H1 (cell line): ENCODE results near the gene NSG2. TPM values are rescaled to one million over a fixed set of nuclear protein-coding genes. Genes with fewer than 3 reads are reported as not detected.

Experiments used
- CTCF ChIA-PET: fragments of 300-600 bp; sonication (Branson Sonifier 250); formaldehyde crosslinking; loops from one replicate; lab custom pipeline; 2021; ENCODE audit not compliant: partially characterized antibody; lab: Charles Lee
- POLR2A ChIA-PET: fragments of 300-600 bp; sonication (Branson Sonifier 250); formaldehyde crosslinking; loops from one replicate; lab custom pipeline; 2021; ENCODE audit warnings: inconsistent platforms; ENCODE audit not compliant: partially characterized antibody; lab: Charles Lee
- DNase-seq, 2 experiments: peaks; one replicate each; pipeline versions ENCODE4 v3.0.0 to v3.0.0-alpha.2; 2010 to 2022; ENCODE audit warnings: low spot score in 2 of 2, low read depth in 1 of 2, mixed read lengths in 1 of 2
- FAIRE-seq: peaks from 2 replicates; lab custom pipeline; 2011; peaks lifted over from hg19 to GRCh38; lab: Jason Lieb, UNC
- H2AFZ ChIP-seq: 2 replicates; pipeline ENCODE4 v1.8.1; 2012; ENCODE audit warnings: low read length, inconsistent platforms
- H2AK5ac ChIP-seq: 2 replicates; pipeline ENCODE4 v1.6.1; 2013; ENCODE audit warnings: low read depth, low read length
- H2BK120ac ChIP-seq: replicated peaks from 2 replicates; pipeline ENCODE3; 2013; ENCODE audit warnings: low read depth, low read length, inconsistent platforms
- H2BK12ac ChIP-seq: 2 replicates; pipeline ENCODE4 v1.6.1; 2013; ENCODE audit warnings: low read depth, low read length
- H2BK15ac ChIP-seq: 2 replicates; pipeline ENCODE4 v1.6.1; 2013; ENCODE audit warnings: low read length
- H2BK20ac ChIP-seq: 2 replicates; pipeline ENCODE4 v1.6.1; 2013; ENCODE audit warnings: low read length
- H2BK5ac ChIP-seq: 2 replicates; pipeline ENCODE4 v1.6.1; 2013; ENCODE audit warnings: low read depth, low read length
- H3K14ac ChIP-seq: 2 replicates; pipeline ENCODE4 v1.6.1; 2013; ENCODE audit warnings: inconsistent platforms; ENCODE audit not compliant: insufficient read length
- H3K18ac ChIP-seq: 2 replicates; pipeline ENCODE4 v1.6.1; 2013; ENCODE audit warnings: low read length; ENCODE audit errors: extremely low read depth
- H3K23ac ChIP-seq: 2 replicates; pipeline ENCODE4 v1.6.1; 2013; ENCODE audit warnings: inconsistent platforms; ENCODE audit not compliant: insufficient read length
- H3K23me2 ChIP-seq: 2 replicates; pipeline ENCODE4 v1.6.1; 2013; ENCODE audit warnings: low read depth, low read length
- H3K27ac ChIP-seq: 2 replicates; pipeline ENCODE4 v1.6.1; 2011; ENCODE audit warnings: low read depth, low read length, inconsistent platforms
- H3K27me3 ChIP-seq, 4 experiments: replicated peaks in 1 of 4; 1 replicate in 1 of 4; 2 replicates in 3 of 4; pipeline versions ENCODE4 v1.6.1 to v1.8.1; 2011 to 2013; ENCODE audit warnings: low read length in 3 of 4, mild to moderate bottlenecking in 3 of 4, inconsistent platforms in 2 of 4, mixed read lengths in 2 of 4, moderate library complexity in 1 of 4; ENCODE audit not compliant: control insufficient read depth in 3 of 4, insufficient read depth in 3 of 4; ENCODE audit errors: extremely low read depth in 1 of 4
- H3K36me3 ChIP-seq, 4 experiments: 2 replicates each; pipeline versions ENCODE4 v1.6.1 to v1.8.1; 2011 to 2013; ENCODE audit warnings: mild to moderate bottlenecking in 4 of 4, low read length in 3 of 4, moderate library complexity in 2 of 4, control low read depth in 1 of 4, inconsistent platforms in 1 of 4; ENCODE audit not compliant: insufficient read depth in 4 of 4, control insufficient read depth in 2 of 4
- H3K4ac ChIP-seq: replicated peaks from 2 replicates; pipeline ENCODE3; 2013; ENCODE audit warnings: low read length, low read depth, mixed read lengths, inconsistent platforms; ENCODE audit not compliant: insufficient read length
- H3K4me1 ChIP-seq, 4 experiments: replicated peaks in 1 of 4; 1 replicate in 1 of 4; 2 replicates in 3 of 4; pipeline versions ENCODE4 v1.6.1 to v1.8.1; 2011 to 2013; ENCODE audit warnings: low read length in 3 of 4, inconsistent platforms in 2 of 4, mixed read lengths in 1 of 4; ENCODE audit not compliant: insufficient read depth in 4 of 4, control insufficient read depth in 3 of 4
- H3K4me2 ChIP-seq, 2 experiments: 2 replicates each; pipeline versions ENCODE4 v1.6.1 to v1.8.1; 2011 to 2013; ENCODE audit warnings: low read depth in 2 of 2, low read length in 2 of 2, control low read depth in 1 of 2, inconsistent platforms in 1 of 2, mild to moderate bottlenecking in 1 of 2; ENCODE audit not compliant: insufficient read depth in 1 of 2
- H3K4me3 ChIP-seq, 4 experiments: fragments of 200-600, 300-600 bp in 1 of 4; sonication (generic), shearing (Covaris generic), sonication (Bioruptor Twin) in 1 of 4; 2 replicates each; pipeline versions ENCODE4 v1.5.1 to v1.8.1; 2011 to 2016; ENCODE audit warnings: low read length in 4 of 4, low read depth in 3 of 4, control low read depth in 2 of 4, inconsistent platforms in 2 of 4, mild to moderate bottlenecking in 2 of 4, mixed read lengths in 1 of 4, moderate library complexity in 1 of 4; ENCODE audit not compliant: insufficient read depth in 2 of 4; ENCODE audit errors: extremely low read depth in 1 of 4
- H3K56ac ChIP-seq: replicated peaks from 2 replicates; pipeline ENCODE3; 2013; ENCODE audit warnings: low read depth, mild to moderate bottlenecking, mixed read lengths, low read length, inconsistent platforms; ENCODE audit not compliant: insufficient read length
- H3K79me1 ChIP-seq: 2 replicates; pipeline ENCODE4 v1.6.1; 2013; ENCODE audit warnings: low read depth, low read length, control low read depth
- H3K79me2 ChIP-seq, 2 experiments: 2 replicates each; pipeline versions ENCODE4 v1.6.1 to v1.8.1; 2012 to 2013; ENCODE audit warnings: low read length in 2 of 2, mild to moderate bottlenecking in 2 of 2, inconsistent platforms in 1 of 2; ENCODE audit not compliant: insufficient read depth in 2 of 2, control insufficient read depth in 1 of 2
- H3K9ac ChIP-seq, 4 experiments: replicated peaks in 1 of 4; 1 replicate in 1 of 4; 2 replicates in 3 of 4; pipeline versions ENCODE4 v1.6.1 to v1.8.1; 2011 to 2013; ENCODE audit warnings: low read depth in 3 of 4, low read length in 3 of 4, control low read depth in 2 of 4, mild to moderate bottlenecking in 2 of 4, moderate library complexity in 2 of 4, inconsistent platforms in 1 of 4; ENCODE audit errors: extremely low read depth in 1 of 4
- H3K9me3 ChIP-seq, 2 experiments: 2 replicates each; pipeline versions ENCODE4 v1.6.1 to v1.8.1; 2012 to 2013; ENCODE audit warnings: mild to moderate bottlenecking in 2 of 2, moderate library complexity in 2 of 2, control low read depth in 1 of 2, inconsistent platforms in 1 of 2, low read depth in 1 of 2, low read length in 1 of 2, mixed read lengths in 1 of 2; ENCODE audit not compliant: insufficient read depth in 2 of 2
- H4K20me1 ChIP-seq, 2 experiments: replicated peaks in 1 of 2; 2 replicates each; pipeline versions ENCODE3 to v1.8.1; 2011 to 2013; ENCODE audit warnings: inconsistent platforms in 2 of 2, low read length in 2 of 2, mild to moderate bottlenecking in 1 of 2; ENCODE audit not compliant: insufficient read depth in 2 of 2, control insufficient read depth in 1 of 2
- H4K5ac ChIP-seq: 2 replicates; pipeline ENCODE4 v1.6.1; 2013; ENCODE audit warnings: low read length, low read depth, mixed read lengths, inconsistent platforms; ENCODE audit not compliant: insufficient read length
- H4K8ac ChIP-seq: 2 replicates; pipeline ENCODE4 v1.8.0; 2013; ENCODE audit warnings: mild to moderate bottlenecking, moderate library complexity, low read length, inconsistent platforms; ENCODE audit not compliant: insufficient read depth; ENCODE audit errors: extremely low read depth
- H4K91ac ChIP-seq: replicated peaks from 2 replicates; pipeline ENCODE3; 2013; ENCODE audit warnings: low read length, mixed read lengths, inconsistent platforms; ENCODE audit not compliant: insufficient read length
- ASH2L ChIP-seq: fragments of 200-600, 300-600 bp; sonication (generic); IDR thresholded peaks from one replicate; pipeline ENCODE4 v1.7.1; 2017; ENCODE audit warnings: low read length
- BCL11A ChIP-seq, 2 experiments: IDR thresholded peaks; one replicate each; pipeline ENCODE4 v1.6.1; 2011; ENCODE audit warnings: low read depth in 2 of 2, low read length in 2 of 2, mild to moderate bottlenecking in 2 of 2
- EP300 ChIP-seq, 2 experiments: IDR thresholded peaks; 1 replicate in 1 of 2; 2 replicates in 1 of 2; pipeline ENCODE4 v1.6.1; 2011 to 2012; ENCODE audit warnings: low read depth in 2 of 2, low read length in 2 of 2, mild to moderate bottlenecking in 2 of 2, borderline replicate concordance in 1 of 2, inconsistent platforms in 1 of 2, moderate library complexity in 1 of 2
- EZH2 ChIP-seq: fragments of 200-600 bp; sonication (generic); IDR thresholded peaks from 2 replicates; pipeline ENCODE4 v1.7.1; 2012; ENCODE audit warnings: low read depth, mild to moderate bottlenecking, moderate library complexity, low read length, inconsistent platforms; ENCODE audit not compliant: severe bottlenecking
- HDAC6 ChIP-seq: IDR thresholded peaks from one replicate; pipeline ENCODE4 v1.7.1; 2012; ENCODE audit warnings: low read depth, mild to moderate bottlenecking, inconsistent platforms, low read length, moderate library complexity
- KDM1A ChIP-seq: fragments of 200-600, 300-600 bp; sonication (generic); IDR thresholded peaks from 2 replicates; pipeline ENCODE4 v1.7.1; 2016; ENCODE audit warnings: mild to moderate bottlenecking, low read length, borderline replicate concordance
- MAFK ChIP-seq: IDR thresholded peaks from 2 replicates; pipeline ENCODE4 v1.6.1; 2012; ENCODE audit warnings: low read depth, mild to moderate bottlenecking, improper control_type of control experiment, low read length
- PHF8 ChIP-seq: fragments of 200-600 bp; sonication (generic); conservative IDR thresholded peaks from 2 replicates; pipeline ENCODE4 v1.7.1; 2012; ENCODE audit warnings: low read depth, mild to moderate bottlenecking, inconsistent platforms, low read length, moderate library complexity
- RFX5 ChIP-seq: IDR thresholded peaks from 2 replicates; pipeline ENCODE4 v1.6.1; 2011; ENCODE audit warnings: low read depth, low read length, improper control_type of control experiment, borderline replicate concordance
- RXRA ChIP-seq: IDR thresholded peaks from 2 replicates; pipeline ENCODE4 v1.6.1; 2011; ENCODE audit warnings: low read depth, mild to moderate bottlenecking, low read length, moderate library complexity; ENCODE audit not compliant: insufficient read depth
- SIRT6 ChIP-seq: IDR thresholded peaks from one replicate; pipeline ENCODE4 v1.7.1; 2012; ENCODE audit warnings: low read length, inconsistent platforms
- SP2 ChIP-seq: IDR thresholded peaks from 2 replicates; pipeline ENCODE4 v1.6.1; 2012; ENCODE audit warnings: mild to moderate bottlenecking, low read length, inconsistent platforms
- TAF7 ChIP-seq: optimal IDR thresholded peaks from 2 replicates; pipeline ENCODE3; 2011; ENCODE audit warnings: low read depth, mild to moderate bottlenecking, inconsistent platforms, low read length, moderate library complexity, borderline replicate concordance
- WGBS, 2 experiments: shearing (Covaris generic) in 1 of 2; methylation state at CpG; one replicate each; pipeline versions ENCODE4 v1.1.6 to v1.1.7; 2013 to 2015; ENCODE audit warnings: low lambda C conversion rate in 2 of 2, mixed read lengths in 2 of 2, inconsistent platforms in 1 of 2, low coverage in 1 of 2, missing lambda C conversion rate in 1 of 2; ENCODE audit not compliant: insufficient replicate concordance in 2 of 2, insufficient coverage in 1 of 2, insufficient read length in 1 of 2; ENCODE audit errors: extremely low coverage in 1 of 2, missing lambda C conversion rate in 1 of 2; 5-methylcytosine and 5-hydroxymethylcytosine counted together
- polyA plus RNA-seq, 7 experiments: library from polyadenylated mRNA; depleted of rRNA in 3 of 7; stranded (reverse) in 5 of 7; unstranded in 2 of 7; fragments of >200 nt in 5 of 7; fragments of 200-250 nt in 2 of 7; gene quantifications; 1 replicate in 5 of 7; 2 replicates in 1 of 7; 4 replicates in 1 of 7; pipeline versions ENCODE4 v1.2.1 to v1.2.3, GENCODE V29; 2011 to 2013; ENCODE audit warnings: missing spikeins in 2 of 7, mixed read lengths in 2 of 7
- total RNA-seq: library from RNA; stranded (reverse); fragmentation: NEBNext Ultra II Directional; extraction: Animal tissue kit (Norgen Biotek cat#: 25700); gene quantifications from 2 replicates; pipeline ENCODE4 v1.2.1, GENCODE V29; 2021
- TF ChIP-seq, protein P1 (sequence below): IDR thresholded peaks from 2 replicates; pipeline ENCODE4 v1.6.1; 2012; ENCODE audit warnings: inconsistent platforms

NSG2 gene
- total and polyA plus RNA-seq, 2 of the 8 experiments (the other 6 are each of a cell fraction or from before 2014, with no cell fraction given): 0.56 to 0.78 TPM

DNA sequence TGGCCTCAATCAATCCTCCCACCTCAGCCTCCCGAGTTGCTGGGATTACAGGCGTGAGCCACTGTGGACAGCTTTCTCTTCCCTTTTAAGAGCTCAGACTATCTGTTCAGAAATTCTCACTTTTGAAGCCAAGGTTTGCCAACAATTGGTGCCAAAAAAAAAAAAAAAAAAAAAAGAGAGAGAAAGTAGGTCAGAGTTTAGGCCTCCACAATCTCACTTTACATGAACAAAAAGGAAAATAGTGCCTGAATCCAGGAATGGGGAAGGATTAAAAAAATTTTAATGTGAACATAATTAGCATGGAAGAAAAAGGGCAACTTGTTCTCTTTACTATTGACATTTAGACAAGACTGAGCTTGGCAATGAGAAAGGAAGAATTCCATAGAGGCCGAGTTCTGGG lies 94.1 kb downstream of the NSG2 start:
- H3K79me1 ChIP-seq: no peaks in the 10 kb centered on the region
- H4K8ac ChIP-seq: no peak overlapping the region
- no peak overlapping the region for H2AK5ac ChIP-seq
- no peak overlapping the region for H3K23ac ChIP-seq
- H3K23me2 ChIP-seq: peaks cover 2% of the 10 kb centered on the region; the same call in 1 of the 2 replicates
- no peak overlapping the region for H3K14ac ChIP-seq
- no peak overlapping the region for H3K27ac ChIP-seq
- POLR2A ChIA-PET: no interaction called here
- H2BK12ac ChIP-seq: no peak overlapping the region
- DNase-seq: no peak
- no peak overlapping the region for H3K9ac ChIP-seq
- H2BK5ac ChIP-seq: no peak overlapping the region
- CTCF ChIA-PET: interaction anchor here (0.5 to 2.0 kb wide), 3 partner anchors 14 to 827 kb away, joined by 3 to 4 read pairs (median 3); no protein-coding TSS in a partner anchor
- no peak overlapping the region for H3K4ac ChIP-seq
- no peak overlapping the region for H4K91ac ChIP-seq
- no peak overlapping the region for H4K5ac ChIP-seq
- no peak overlapping the region for H3K56ac ChIP-seq
- H3K4me2 ChIP-seq: no peak overlapping the region
- no peak overlapping the region for H2BK15ac ChIP-seq
- no peak overlapping the region for H3K4me3 ChIP-seq
- no peaks in the 10 kb centered on the region; a peak in 1 of 8 replicates for H3K36me3 ChIP-seq
- H3K18ac ChIP-seq: no peak overlapping the region
- FAIRE-seq: no peak
- no peak overlapping the region for H2AFZ ChIP-seq
- no peaks in the 10 kb centered on the region for H3K9me3 ChIP-seq
- H3K79me2 ChIP-seq: no peaks in the 10 kb centered on the region
- no peak overlapping the region for H2BK120ac ChIP-seq
- no peaks in the 10 kb centered on the region for H3K4me1 ChIP-seq
- peaks cover 0 to under 1% of the 10 kb centered on the region in 2 experiments for H4K20me1 ChIP-seq
- 92% methylated on average over 3 of the region's 3 CpGs; no CpG with 5 or more reads in 1 of the 2 experiments for WGBS, 2 experiments
- H2BK20ac ChIP-seq: no peak overlapping the region
- H3K27me3 ChIP-seq: no peaks in the 10 kb centered on the region
- TF ChIP-seq, protein P1, sequence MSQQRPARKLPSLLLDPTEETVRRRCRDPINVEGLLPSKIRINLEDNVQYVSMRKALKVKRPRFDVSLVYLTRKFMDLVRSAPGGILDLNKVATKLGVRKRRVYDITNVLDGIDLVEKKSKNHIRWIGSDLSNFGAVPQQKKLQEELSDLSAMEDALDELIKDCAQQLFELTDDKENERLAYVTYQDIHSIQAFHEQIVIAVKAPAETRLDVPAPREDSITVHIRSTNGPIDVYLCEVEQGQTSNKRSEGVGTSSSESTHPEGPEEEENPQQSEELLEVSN: no peak
- TF ChIP-seq PHF8 (no peak), RFX5 (no peak), EP300 (IDR thresholded peaks at IDR 0.05; ENCODE audit: borderline replicate concordance in 1 of 2, low read depth in 2 of 2, low read length in 2 of 2) (no peak), EZH2 (no peak), KDM1A (no peak), BCL11A (IDR thresholded peaks at IDR 0.05; ENCODE audit: low read depth in 2 of 2, low read length in 2 of 2) (no peak), RXRA (no peak), ASH2L (no peak), SP2 (no peak), HDAC6 (no peak), SIRT6 (no peak), MAFK (no peak), TAF7 (no peak)
